ENCODE data around the gene MAU2.
"Not testable (repeated sequence)": the region's sequence is repeated elsewhere in the genome, so short reads cannot be mapped to it uniquely, and the experiment has no call there.

- TF ChIP-seq CTCF, POLR2A (IDR thresholded peaks at IDR 0.05): not testable (repeated sequence)
Observed at GRCh38 chr19:19350756-19351155, 30.1 kb downstream of the MAU2 start.
